ENCODE measurements around the gene SIK1. TPM values are rescaled to one million over a fixed set of nuclear protein-coding genes. Genes with fewer than 3 reads are reported as not detected.

Gene SIK1
- polyA plus RNA-seq, 4 donors = 1.9 to 11.5 (median 4.9) TPM

GRCh38 chr21:43369596-43370090, 57.3 kb downstream of the SIK1 start:
- FAIRE-seq = no peak
- Histone ChIP-seq H3K9me3 (ENCODE audit: control insufficient read depth in 2 of 2, insufficient read depth in 1 of 2, low read depth in 1 of 2, low read length in 1 of 2) (no peaks in the 10 kb centered on the region), H3K4me3 (ENCODE audit: low read depth in 1 of 3, low read length in 3 of 3) (no peak overlapping the region), H3K4me1 (ENCODE audit: control insufficient read depth in 3 of 3, insufficient read depth in 2 of 3, low read depth in 1 of 3, low read length in 2 of 3) (peaks cover 0 to 18% (median 0%) of the 10 kb centered on the region in 3 donors), H3K27me3 (ENCODE audit: control insufficient read depth in 3 of 3, insufficient read depth in 3 of 3, low read length in 3 of 3) (no peaks in the 10 kb centered on the region), H3K36me3 (ENCODE audit: control insufficient read depth in 3 of 3, insufficient read depth in 2 of 3, low read depth in 1 of 3, low read length in 3 of 3) (no peaks in the 10 kb centered on the region), H3K27ac (ENCODE audit: low read depth in 1 of 3, low read length in 2 of 3) (no peak overlapping the region)
- DNase-seq = no peak
- WGBS, 3 donors = 78 to 85% (median 82%) methylated on average over 18 of the region's 18 CpGs

DNA sequence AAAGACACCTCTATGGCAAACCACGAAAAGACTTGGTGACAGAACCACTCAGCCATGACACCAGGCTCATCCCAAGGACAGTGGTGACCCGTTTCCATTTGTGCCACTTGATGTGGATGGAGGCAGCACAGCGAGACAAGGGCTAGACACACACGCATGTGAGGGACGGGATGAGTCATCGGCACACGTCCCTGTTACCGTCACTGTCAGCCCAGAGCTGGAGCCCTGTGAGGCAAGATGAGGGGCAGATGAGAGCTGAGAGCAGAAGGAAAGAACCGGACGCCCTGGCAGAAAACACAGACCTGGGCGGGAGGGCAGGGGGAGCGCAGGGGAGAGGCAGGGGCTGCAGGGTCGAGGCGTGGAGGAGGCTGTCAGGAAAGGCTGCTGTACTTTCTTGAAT, 57.8 kb downstream of the SIK1 start:
- FAIRE-seq (no peak), DNase-seq (no peak)
- no peaks in the 10 kb centered on the region for H3K9me3 ChIP-seq (ENCODE audit: control insufficient read depth in 2 of 2, insufficient read depth in 1 of 2, low read depth in 1 of 2, low read length in 1 of 2)
- 59 to 70% (median 64%) methylated on average over 13 to 14 of the region's 14 CpGs for WGBS, 3 donors
- H3K27ac ChIP-seq (ENCODE audit: low read depth in 1 of 3, low read length in 2 of 3) = no peak overlapping the region
- H3K4me1 ChIP-seq (ENCODE audit: control insufficient read depth in 3 of 3, insufficient read depth in 2 of 3, low read depth in 1 of 3, low read length in 2 of 3) = peaks cover 0 to 23% (median 0%) of the 10 kb centered on the region in 3 donors
- H3K27me3 ChIP-seq (ENCODE audit: control insufficient read depth in 3 of 3, insufficient read depth in 3 of 3, low read length in 3 of 3) = no peaks in the 10 kb centered on the region
- H3K4me3 ChIP-seq (ENCODE audit: low read depth in 1 of 3, low read length in 3 of 3) = no peak overlapping the region
- no peaks in the 10 kb centered on the region for H3K36me3 ChIP-seq (ENCODE audit: control insufficient read depth in 3 of 3, insufficient read depth in 2 of 3, low read depth in 1 of 3, low read length in 3 of 3)

GRCh38 chr21:43368685-43369084, 58.2 kb downstream of the SIK1 start:
- H3K9me3 ChIP-seq (ENCODE audit: control insufficient read depth in 2 of 2, insufficient read depth in 1 of 2, low read depth in 1 of 2, low read length in 1 of 2) = no peaks in the 10 kb centered on the region
- H3K27me3 ChIP-seq (ENCODE audit: control insufficient read depth in 3 of 3, insufficient read depth in 3 of 3, low read length in 3 of 3) = no peaks in the 10 kb centered on the region
- WGBS, 3 donors = 90 to 92% (median 91%) methylated on average over 6 of the region's 6 CpGs
- peaks cover 0 to 25% (median 0%) of the 10 kb centered on the region in 3 donors for H3K4me1 ChIP-seq (ENCODE audit: control insufficient read depth in 3 of 3, insufficient read depth in 2 of 3, low read depth in 1 of 3, low read length in 2 of 3)
- H3K36me3 ChIP-seq (ENCODE audit: control insufficient read depth in 3 of 3, insufficient read depth in 2 of 3, low read depth in 1 of 3, low read length in 3 of 3) = no peaks in the 10 kb centered on the region
- no peak overlapping the region for H3K4me3 ChIP-seq (ENCODE audit: low read depth in 1 of 3, low read length in 3 of 3)
- no peak for DNase-seq
- FAIRE-seq = no peak
- H3K27ac ChIP-seq (ENCODE audit: low read depth in 1 of 3, low read length in 2 of 3) = no peak overlapping the region

- 73 to 89% (median 85%) methylated on average over 4 of the region's 4 CpGs for WGBS, 3 donors
- no peaks in the 10 kb centered on the region for H3K9me3 ChIP-seq (ENCODE audit: control insufficient read depth in 2 of 2, insufficient read depth in 1 of 2, low read depth in 1 of 2, low read length in 1 of 2)
- H3K36me3 ChIP-seq (ENCODE audit: control insufficient read depth in 3 of 3, insufficient read depth in 2 of 3, low read depth in 1 of 3, low read length in 3 of 3) = no peaks in the 10 kb centered on the region
- peaks cover 0 to 25% (median 0%) of the 10 kb centered on the region in 3 donors for H3K4me1 ChIP-seq (ENCODE audit: control insufficient read depth in 3 of 3, insufficient read depth in 2 of 3, low read depth in 1 of 3, low read length in 2 of 3)
- no peak overlapping the region for H3K27ac ChIP-seq (ENCODE audit: low read depth in 1 of 3, low read length in 2 of 3)
- H3K4me3 ChIP-seq (ENCODE audit: low read depth in 1 of 3, low read length in 3 of 3) = no peak overlapping the region
- DNase-seq (no peak), FAIRE-seq (no peak)
- no peaks in the 10 kb centered on the region for H3K27me3 ChIP-seq (ENCODE audit: control insufficient read depth in 3 of 3, insufficient read depth in 3 of 3, low read length in 3 of 3)
These were observed 59.1 kb downstream of the SIK1 start for GRCh38 chr21:43367859-43368258.

GRCh38 chr21:43367296-43367695, 59.6 kb downstream of the SIK1 start:
- 70 to 79% (median 75%) methylated on average over 16 of the region's 16 CpGs for WGBS, 3 donors
- Histone ChIP-seq H3K36me3 (ENCODE audit: control insufficient read depth in 3 of 3, insufficient read depth in 2 of 3, low read depth in 1 of 3, low read length in 3 of 3) (no peaks in the 10 kb centered on the region), H3K4me1 (ENCODE audit: control insufficient read depth in 3 of 3, insufficient read depth in 2 of 3, low read depth in 1 of 3, low read length in 2 of 3) (peaks cover 0 to 25% (median 0%) of the 10 kb centered on the region in 3 donors), H3K4me3 (ENCODE audit: low read depth in 1 of 3, low read length in 3 of 3) (no peak overlapping the region), H3K9me3 (ENCODE audit: control insufficient read depth in 2 of 2, insufficient read depth in 1 of 2, low read depth in 1 of 2, low read length in 1 of 2) (no peaks in the 10 kb centered on the region), H3K27ac (ENCODE audit: low read depth in 1 of 3, low read length in 2 of 3) (no peak overlapping the region), H3K27me3 (ENCODE audit: control insufficient read depth in 3 of 3, insufficient read depth in 3 of 3, low read length in 3 of 3) (peaks cover 0 to 3% (median 0%) of the 10 kb centered on the region in 3 donors)
- DNase-seq = no peak
- no peak for FAIRE-seq

- H3K4me3 ChIP-seq (ENCODE audit: low read depth in 1 of 3, low read length in 3 of 3) = no peak overlapping the region
- H3K27ac ChIP-seq (ENCODE audit: low read depth in 1 of 3, low read length in 2 of 3) = no peak overlapping the region
- H3K27me3 ChIP-seq (ENCODE audit: control insufficient read depth in 3 of 3, insufficient read depth in 3 of 3, low read length in 3 of 3) = peaks cover 0 to 3% (median 0%) of the 10 kb centered on the region in 3 donors
- WGBS, 3 donors = 84 to 89% (median 88%) methylated on average over 19 of the region's 19 CpGs
- H3K9me3 ChIP-seq (ENCODE audit: control insufficient read depth in 2 of 2, insufficient read depth in 1 of 2, low read depth in 1 of 2, low read length in 1 of 2) = no peaks in the 10 kb centered on the region
- H3K36me3 ChIP-seq (ENCODE audit: control insufficient read depth in 3 of 3, insufficient read depth in 2 of 3, low read depth in 1 of 3, low read length in 3 of 3) = no peaks in the 10 kb centered on the region
- no peak for FAIRE-seq
- peaks cover 0 to 29% (median 0%) of the 10 kb centered on the region in 3 donors for H3K4me1 ChIP-seq (ENCODE audit: control insufficient read depth in 3 of 3, insufficient read depth in 2 of 3, low read depth in 1 of 3, low read length in 2 of 3)
- no peak for DNase-seq
These were observed 60.3 kb downstream of the SIK1 start for GRCh38 chr21:43366656-43367055.

DNA sequence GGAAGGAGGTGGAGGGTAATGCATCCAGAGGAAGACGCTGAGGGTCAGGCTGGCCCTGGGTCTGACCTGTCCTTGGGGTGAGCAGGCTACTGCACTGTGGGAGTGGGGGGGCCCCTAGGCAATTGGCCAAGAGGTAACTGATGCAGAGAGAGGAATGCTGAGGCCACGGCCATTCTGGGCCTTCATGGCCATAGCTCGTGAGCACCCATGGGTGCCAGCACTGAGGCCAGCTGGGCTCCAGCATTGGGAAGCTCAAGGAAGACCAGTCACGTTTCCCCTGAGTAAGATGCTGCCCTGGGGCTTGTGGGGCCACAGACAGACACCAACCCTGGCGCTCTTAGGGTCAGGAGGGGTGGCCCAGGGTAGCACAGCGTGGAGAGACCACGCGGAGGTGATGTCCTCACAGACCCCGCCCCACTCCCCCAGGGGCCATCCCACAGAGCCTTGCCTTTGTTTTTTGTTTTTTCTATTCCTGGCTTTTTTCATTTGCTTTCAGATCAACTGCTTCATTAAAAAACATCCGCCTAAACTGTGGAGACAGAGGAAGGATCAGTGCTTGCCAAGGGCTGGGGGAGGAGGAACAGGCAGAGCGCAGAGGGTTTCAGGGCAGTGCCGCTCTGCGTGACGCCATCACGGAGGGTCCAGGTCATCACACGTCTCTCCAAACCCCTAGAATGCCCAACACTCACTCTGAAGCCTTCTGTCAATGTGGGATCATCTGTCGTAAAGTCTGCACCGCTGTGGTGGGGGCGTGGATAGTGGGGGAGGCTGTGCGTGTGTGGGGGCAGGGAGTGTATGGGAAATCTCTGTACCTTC, 61.1 kb downstream of the SIK1 start:
- Histone ChIP-seq H3K9me3 (ENCODE audit: control insufficient read depth in 2 of 2, insufficient read depth in 1 of 2, low read depth in 1 of 2, low read length in 1 of 2) (no peaks in the 10 kb centered on the region), H3K4me1 (ENCODE audit: control insufficient read depth in 3 of 3, insufficient read depth in 2 of 3, low read depth in 1 of 3, low read length in 2 of 3) (peaks cover 0 to 29% (median 0%) of the 10 kb centered on the region in 3 donors), H3K27me3 (ENCODE audit: control insufficient read depth in 3 of 3, insufficient read depth in 3 of 3, low read length in 3 of 3) (peaks cover 0 to 3% (median 0%) of the 10 kb centered on the region in 3 donors), H3K27ac (ENCODE audit: low read depth in 1 of 3, low read length in 2 of 3) (peak overlapping the region in 1 of 3 donors; percentile 32), H3K4me3 (ENCODE audit: low read depth in 1 of 3, low read length in 3 of 3) (no peak overlapping the region), H3K36me3 (ENCODE audit: control insufficient read depth in 3 of 3, insufficient read depth in 2 of 3, low read depth in 1 of 3, low read length in 3 of 3) (no peaks in the 10 kb centered on the region)
- DNase-seq (no peak), FAIRE-seq (no peak)
- 83 to 88% (median 85%) methylated on average over 20 of the region's 20 CpGs for WGBS, 3 donors

- 29 to 68% (median 39%) methylated on average over 18 of the region's 18 CpGs for WGBS, 3 donors
- no peak for FAIRE-seq
- peak overlapping the region in 1 of 3 donors; percentile 48 for H3K27ac ChIP-seq (ENCODE audit: low read depth in 1 of 3, low read length in 2 of 3)
- H3K4me1 ChIP-seq (ENCODE audit: control insufficient read depth in 3 of 3, insufficient read depth in 2 of 3, low read depth in 1 of 3, low read length in 2 of 3) = peaks cover 0 to 29% (median 0%) of the 10 kb centered on the region in 3 donors
- no peaks in the 10 kb centered on the region for H3K36me3 ChIP-seq (ENCODE audit: control insufficient read depth in 3 of 3, insufficient read depth in 2 of 3, low read depth in 1 of 3, low read length in 3 of 3)
- peak; percentile 69 to 88 for DNase-seq
- H3K9me3 ChIP-seq (ENCODE audit: control insufficient read depth in 2 of 2, insufficient read depth in 1 of 2, low read depth in 1 of 2, low read length in 1 of 2) = no peaks in the 10 kb centered on the region
- H3K4me3 ChIP-seq (ENCODE audit: low read depth in 1 of 3, low read length in 3 of 3) = no peak overlapping the region
- peaks cover 0 to 3% (median 0%) of the 10 kb centered on the region in 3 donors for H3K27me3 ChIP-seq (ENCODE audit: control insufficient read depth in 3 of 3, insufficient read depth in 3 of 3, low read length in 3 of 3)
These were observed 62.0 kb downstream of the SIK1 start for GRCh38 chr21:43364851-43365424.
